ENCODE measurements around the gene FARS2. TPM values are rescaled to one million over a fixed set of nuclear protein-coding genes. Genes with fewer than 3 reads are reported as not detected.

The FARS2 gene
- total and polyA plus RNA-seq, 9 of the 15 experiments (the other 6 are each of a cell fraction or from before 2014, with no cell fraction given), result 16.5 to 62.2 (median 27.0) TPM

GRCh38 chr6:5367510-5367909 lies 106.2 kb downstream of the FARS2 start:
- no peak overlapping the region for H3K4me3 ChIP-seq
- no peaks in the 10 kb centered on the region for H3K79me2 ChIP-seq (ENCODE audit: control insufficient read depth, insufficient read depth, low read length)
- ChIA-PET POLR2A (no interaction called here), CTCF (ENCODE audit: low intra/inter-chr PET ratio) (no interaction called here)
- no peak for DNase-seq (ENCODE audit: extremely low read depth in 1 of 4, low spot score in 3 of 4)
- ATAC-seq, result no peak
- H3K4me2 ChIP-seq (ENCODE audit: insufficient read depth, low read length), result no peak overlapping the region
- FAIRE-seq, result no peak
- no peak overlapping the region for H3K27ac ChIP-seq (ENCODE audit: extremely low read depth, low read depth, low read length)
- no peak overlapping the region for H2AFZ ChIP-seq (ENCODE audit: low read depth, low read length)
- H3K9me1 ChIP-seq (ENCODE audit: control insufficient read depth, insufficient read depth, low read length), result no peaks in the 10 kb centered on the region
- intact Hi-C loops (cut with micrococcal nuclease) (no loop called here), in situ Hi-C loops (cut with MboI) (no loop called here)
- TF ChIP-seq SRSF3 (IDR thresholded peaks at IDR 0.05; ENCODE audit: insufficient read depth, low read length) (no peak), POLR2A (conservative IDR thresholded peaks at IDR 0.05) (no peak), KLF1 (tag; IDR thresholded peaks at IDR 0.05) (no peak)
- no peaks in the 10 kb centered on the region for H3K27me3 ChIP-seq (ENCODE audit: control insufficient read depth in 2 of 2, insufficient read depth in 2 of 2, low read length in 2 of 2)
- H3K9ac ChIP-seq (ENCODE audit: insufficient read depth in 1 of 2, low read depth in 2 of 2, low read length in 2 of 2), result no peak overlapping the region
- H3K4me1 ChIP-seq (replicated peaks in 1 of 2; ENCODE audit: control insufficient read depth in 2 of 2, insufficient read depth in 2 of 2, low read length in 2 of 2), result peaks cover 3 to 6% of the 10 kb centered on the region in 2 experiments; a peak in 2 of 5 replicates
- BruUV-seq (replicated peaks), result no TSS peak
- no peaks in the 10 kb centered on the region for H4K20me1 ChIP-seq (replicated peaks; ENCODE audit: control insufficient read depth, insufficient read depth, low read length)
- H3K9me3 ChIP-seq (replicated peaks; ENCODE audit: control insufficient read depth, insufficient read depth, low read depth, low read length), result no peaks in the 10 kb centered on the region
- 97% methylated on average over 2 of the region's 2 CpGs for WGBS (ENCODE audit: insufficient coverage, low coverage, missing lambda C conversion rate)
- H3K36me3 ChIP-seq (ENCODE audit: control insufficient read depth, insufficient read depth, low read length), result 0 out of 3 replicates have a peak, but pooled peaks cover 3% of the 10 kb centered on the region

DNA sequence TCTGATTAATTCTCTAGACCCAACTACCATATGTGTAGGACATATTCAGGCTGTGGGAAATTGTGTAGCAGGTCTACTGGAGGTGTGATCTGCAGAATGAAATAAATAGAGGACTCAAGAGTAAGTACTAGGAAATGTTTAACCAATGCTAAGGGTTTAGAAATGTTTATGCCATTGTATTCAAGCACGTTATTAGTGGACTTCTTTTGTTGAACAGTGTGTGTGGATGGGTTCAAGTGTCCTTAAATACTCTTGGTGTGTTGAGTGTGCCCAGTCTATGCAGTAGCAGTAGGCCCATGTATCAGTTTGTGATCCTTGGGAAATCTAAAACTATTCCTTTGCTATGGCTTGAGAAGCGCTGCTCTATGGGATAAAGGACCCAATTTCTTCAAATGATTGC lies 112.1 kb downstream of the FARS2 start:
- no peaks in the 10 kb centered on the region for H3K9me3 ChIP-seq (replicated peaks; ENCODE audit: control insufficient read depth, insufficient read depth, low read depth, low read length)
- no peak overlapping the region for H3K9ac ChIP-seq (ENCODE audit: insufficient read depth in 1 of 2, low read depth in 2 of 2, low read length in 2 of 2)
- no peak for DNase-seq (ENCODE audit: extremely low read depth in 1 of 4, low spot score in 3 of 4)
- intact Hi-C loops (cut with micrococcal nuclease) (no loop called here), in situ Hi-C loops (cut with MboI) (no loop called here)
- FAIRE-seq, result no peak
- H3K36me3 ChIP-seq (ENCODE audit: control insufficient read depth, insufficient read depth, low read length), result 0 out of 3 replicates have a peak, but pooled peaks cover 3% of the 10 kb centered on the region
- ChIA-PET CTCF (ENCODE audit: low intra/inter-chr PET ratio) (no interaction called here), POLR2A (no interaction called here)
- no peaks in the 10 kb centered on the region for H3K9me1 ChIP-seq (ENCODE audit: control insufficient read depth, insufficient read depth, low read length)
- H3K4me1 ChIP-seq (replicated peaks in 1 of 2; ENCODE audit: control insufficient read depth in 2 of 2, insufficient read depth in 2 of 2, low read length in 2 of 2), result no peaks in the 10 kb centered on the region
- BruUV-seq (replicated peaks), result no TSS peak
- no peaks in the 10 kb centered on the region for H4K20me1 ChIP-seq (replicated peaks; ENCODE audit: control insufficient read depth, insufficient read depth, low read length)
- 74% methylated on average over 2 of the region's 2 CpGs for WGBS (ENCODE audit: insufficient coverage, low coverage, missing lambda C conversion rate)
- no peak overlapping the region for H3K27ac ChIP-seq (ENCODE audit: extremely low read depth, low read depth, low read length)
- H2AFZ ChIP-seq (ENCODE audit: low read depth, low read length), result no peak overlapping the region
- ATAC-seq, result no peak
- no peak overlapping the region for H3K4me3 ChIP-seq
- H3K4me2 ChIP-seq (ENCODE audit: insufficient read depth, low read length), result no peak overlapping the region
- H3K79me2 ChIP-seq (ENCODE audit: control insufficient read depth, insufficient read depth, low read length), result no peaks in the 10 kb centered on the region
- no peaks in the 10 kb centered on the region for H3K27me3 ChIP-seq (ENCODE audit: control insufficient read depth in 2 of 2, insufficient read depth in 2 of 2, low read length in 2 of 2)
- TF ChIP-seq SNIP1 (IDR thresholded peaks at IDR 0.05; ENCODE audit: low read depth), result no peak
- TF ChIP-seq FOS (IDR thresholded peaks at IDR 0.05; ENCODE audit: extremely low read depth, insufficient read length), result no peak
- no peak for TF ChIP-seq ZFP30 (CRISPR knock-in tag; IDR thresholded peaks at IDR 0.05; ENCODE audit: borderline replicate concordance)
- TF ChIP-seq SLC30A9 (CRISPR knock-in tag; IDR thresholded peaks at IDR 0.05), result no peak
- no peak for TF ChIP-seq LEF1 (IDR thresholded peaks at IDR 0.05)
- TF ChIP-seq, protein P1, sequence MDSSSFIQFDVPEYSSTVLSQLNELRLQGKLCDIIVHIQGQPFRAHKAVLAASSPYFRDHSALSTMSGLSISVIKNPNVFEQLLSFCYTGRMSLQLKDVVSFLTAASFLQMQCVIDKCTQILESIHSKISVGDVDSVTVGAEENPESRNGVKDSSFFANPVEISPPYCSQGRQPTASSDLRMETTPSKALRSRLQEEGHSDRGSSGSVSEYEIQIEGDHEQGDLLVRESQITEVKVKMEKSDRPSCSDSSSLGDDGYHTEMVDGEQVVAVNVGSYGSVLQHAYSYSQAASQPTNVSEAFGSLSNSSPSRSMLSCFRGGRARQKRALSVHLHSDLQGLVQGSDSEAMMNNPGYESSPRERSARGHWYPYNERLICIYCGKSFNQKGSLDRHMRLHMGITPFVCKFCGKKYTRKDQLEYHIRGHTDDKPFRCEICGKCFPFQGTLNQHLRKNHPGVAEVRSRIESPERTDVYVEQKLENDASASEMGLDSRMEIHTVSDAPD (CRISPR knock-in tag; IDR thresholded peaks at IDR 0.05), result no peak
- TF ChIP-seq, protein P2, sequence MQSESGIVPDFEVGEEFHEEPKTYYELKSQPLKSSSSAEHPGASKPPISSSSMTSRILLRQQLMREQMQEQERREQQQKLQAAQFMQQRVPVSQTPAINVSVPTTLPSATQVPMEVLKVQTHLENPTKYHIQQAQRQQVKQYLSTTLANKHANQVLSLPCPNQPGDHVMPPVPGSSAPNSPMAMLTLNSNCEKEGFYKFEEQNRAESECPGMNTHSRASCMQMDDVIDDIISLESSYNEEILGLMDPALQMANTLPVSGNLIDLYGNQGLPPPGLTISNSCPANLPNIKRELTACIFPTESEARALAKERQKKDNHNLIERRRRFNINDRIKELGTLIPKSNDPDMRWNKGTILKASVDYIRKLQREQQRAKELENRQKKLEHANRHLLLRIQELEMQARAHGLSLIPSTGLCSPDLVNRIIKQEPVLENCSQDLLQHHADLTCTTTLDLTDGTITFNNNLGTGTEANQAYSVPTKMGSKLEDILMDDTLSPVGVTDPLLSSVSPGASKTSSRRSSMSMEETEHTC (IDR thresholded peaks at IDR 0.05), result no peak
- no peak for TF ChIP-seq ZNF512 (tag; IDR thresholded peaks at IDR 0.05)
- no peak for TF ChIP-seq CHD2 (IDR thresholded peaks at IDR 0.05; ENCODE audit: low read depth, low read length)
- TF ChIP-seq NR3C1 (CRISPR knock-in tag; IDR thresholded peaks at IDR 0.05), result no peak
